Measurements from ENCODE around the gene DOK6.
"Not testable (repeated sequence)": the region's sequence is repeated elsewhere in the genome, so short reads cannot be mapped to it uniquely, and the experiment has no call there.

Gene DOK6

GRCh38 chr18:69870736-69871135, 470.0 kb downstream of the DOK6 start:
- no peak for DNase-seq (ENCODE audit: low spot score)

- no peak for DNase-seq (ENCODE audit: low spot score)
These were observed 470.7 kb downstream of the DOK6 start for GRCh38 chr18:69871363-69871762.

GRCh38 chr18:69872661-69873060, 472.0 kb downstream of the DOK6 start:
- DNase-seq (ENCODE audit: low spot score): no peak

- no peak for DNase-seq (ENCODE audit: low spot score)
These were observed 473.4 kb downstream of the DOK6 start for GRCh38 chr18:69874058-69874457.

GRCh38 chr18:69876490-69876889, 475.8 kb downstream of the DOK6 start:
- no peak for DNase-seq (ENCODE audit: low spot score)

- DNase-seq (ENCODE audit: low spot score): no peak
These were observed 477.7 kb downstream of the DOK6 start for GRCh38 chr18:69878213-69878933.

- DNase-seq (ENCODE audit: low spot score): not testable (repeated sequence)
These were observed 478.4 kb downstream of the DOK6 start for GRCh38 chr18:69879051-69879450.

GRCh38 chr18:69880083-69880482, 479.4 kb downstream of the DOK6 start:
- DNase-seq (ENCODE audit: low spot score): no peak

- no peak for DNase-seq (ENCODE audit: low spot score)
These were observed 482.4 kb downstream of the DOK6 start for GRCh38 chr18:69882965-69883668.

GRCh38 chr18:69883781-69884180, 483.1 kb downstream of the DOK6 start:
- no peak for DNase-seq (ENCODE audit: low spot score)

- DNase-seq (ENCODE audit: low spot score): no peak
These were observed 484.7 kb downstream of the DOK6 start for GRCh38 chr18:69885355-69885754.

GRCh38 chr18:69885841-69886531, 485.3 kb downstream of the DOK6 start:
- DNase-seq (ENCODE audit: low spot score): no peak

- no peak for DNase-seq (ENCODE audit: low spot score)
These were observed 486.6 kb downstream of the DOK6 start for GRCh38 chr18:69887256-69887655.

- DNase-seq (ENCODE audit: low spot score): no peak
These were observed 488.3 kb downstream of the DOK6 start for GRCh38 chr18:69889009-69889408.

- DNase-seq (ENCODE audit: low spot score): no peak
These were observed 489.9 kb downstream of the DOK6 start for GRCh38 chr18:69890558-69890957.

GRCh38 chr18:69894467-69894866, 493.8 kb downstream of the DOK6 start:
- no peak for DNase-seq (ENCODE audit: low spot score)

GRCh38 chr18:69895066-69896047, 494.7 kb downstream of the DOK6 start:
- DNase-seq (ENCODE audit: low spot score): no peak

- DNase-seq (ENCODE audit: low spot score): no peak
These were observed 496.9 kb downstream of the DOK6 start for GRCh38 chr18:69897397-69898108.

GRCh38 chr18:69898241-69898861, 497.7 kb downstream of the DOK6 start:
- DNase-seq (ENCODE audit: low spot score): no peak
